Rectal smooth muscle tissue (tissue), 1 donor: Measurements from ENCODE around the gene IQGAP3.
"Not testable (repeated sequence)": the region's sequence is repeated elsewhere in the genome, so short reads cannot be mapped to it uniquely, and the experiment has no call there.

ENCODE experiments used
- H3K27ac ChIP-seq: one replicate; pipeline ENCODE4 v1.7.0; 2013; ENCODE audit warnings: low read depth, low read length, inconsistent platforms
- H3K27me3 ChIP-seq: one replicate; pipeline ENCODE4 v1.7.0; 2013; ENCODE audit warnings: low read length; ENCODE audit not compliant: control insufficient read depth, insufficient read depth
- H3K36me3 ChIP-seq: one replicate; pipeline ENCODE4 v1.7.0; 2013; ENCODE audit warnings: low read length; ENCODE audit not compliant: control insufficient read depth, insufficient read depth
- H3K4me1 ChIP-seq: one replicate; pipeline ENCODE4 v1.7.0; 2013; ENCODE audit warnings: low read length; ENCODE audit not compliant: control insufficient read depth, insufficient read depth
- H3K4me3 ChIP-seq: one replicate; pipeline ENCODE4 v1.7.0; 2013; ENCODE audit warnings: low read length
- H3K9ac ChIP-seq: one replicate; pipeline ENCODE4 v1.7.0; 2013; ENCODE audit warnings: low read length

The IQGAP3 gene

DNA sequence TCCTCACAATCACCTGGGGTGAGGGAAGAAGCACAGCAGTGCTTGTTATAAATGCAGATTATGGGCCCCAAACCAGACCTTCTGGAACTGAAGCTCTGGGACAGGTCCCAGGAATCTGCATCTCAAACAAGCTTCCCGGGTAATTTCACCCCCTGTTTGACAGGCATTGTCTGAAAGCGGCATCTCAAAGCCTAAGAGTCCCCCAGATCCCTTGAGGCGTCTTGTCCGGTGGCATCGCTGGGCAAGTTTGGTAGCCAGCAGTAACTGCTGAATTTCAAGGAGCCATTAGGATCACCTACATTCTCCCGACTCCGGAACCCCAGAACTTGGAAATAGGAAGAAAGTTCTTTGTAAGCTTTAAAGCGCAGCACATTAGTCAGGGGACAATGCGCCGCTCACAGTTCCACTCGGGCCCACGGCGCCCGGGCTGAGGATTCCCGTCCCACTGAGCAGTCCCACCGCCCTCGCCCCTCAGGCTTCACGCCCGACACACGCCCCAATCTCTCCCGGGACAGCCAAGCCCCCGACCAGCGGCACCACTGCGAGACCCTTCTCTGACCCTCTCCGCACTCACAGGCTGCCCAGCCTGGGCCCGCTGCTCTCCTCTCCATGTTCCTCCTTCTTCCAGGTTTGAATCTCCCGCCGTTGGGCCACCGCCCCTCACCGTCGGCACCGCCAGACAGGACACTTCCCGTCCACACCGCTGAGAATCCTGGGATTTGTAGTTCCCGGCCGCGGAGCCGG is at the start of gene IQGAP3:
IQGAP3 (minus strand) TSS at position 647 of the 744 bp plus-strand sequence; CDS start at position 611, 36 bp downstream.
- Histone ChIP-seq H3K27ac (no peak within 1 kb of the TSS), H3K27me3 (peaks cover 3% of the 10 kb centered on the region), H3K4me3 (peak within 1 kb of the TSS; percentile 72), H3K36me3 (no peaks in the 10 kb centered on the region), H3K9ac (peak within 1 kb of the TSS; percentile 27), H3K4me1 (peaks cover 7% of the 10 kb centered on the region)

DNA sequence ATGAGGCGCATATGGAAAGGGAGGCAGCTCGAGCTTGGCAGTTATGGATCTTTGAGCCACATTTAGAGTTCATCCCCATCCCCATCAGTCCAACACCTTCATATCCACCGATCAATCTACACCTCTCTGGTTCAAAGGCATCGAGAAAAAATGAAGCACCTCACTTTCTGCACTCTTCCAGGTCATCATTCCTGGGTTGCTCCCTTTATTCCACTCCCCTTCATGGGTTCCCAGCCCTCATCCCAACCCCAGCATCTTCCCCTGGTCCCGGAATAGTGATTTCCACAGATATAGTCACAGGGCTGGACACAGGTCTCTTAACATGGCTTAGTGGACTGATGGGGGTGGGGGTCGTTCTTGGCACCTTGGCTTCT is 47.2 kb upstream of the IQGAP3 start:
- Histone ChIP-seq H3K27ac (no peak overlapping the region), H3K27me3 (peaks cover 14% of the 10 kb centered on the region), H3K9ac (no peak overlapping the region), H3K4me3 (no peak overlapping the region), H3K4me1 (peaks cover 12% of the 10 kb centered on the region), H3K36me3 (no peaks in the 10 kb centered on the region)

- Histone ChIP-seq H3K27ac (no peak within 1 kb of the TSS), H3K27me3 (peaks cover 13% of the 10 kb centered on the region), H3K9ac (no peak within 1 kb of the TSS), H3K36me3 (no peaks in the 10 kb centered on the region), H3K4me3 (no peak within 1 kb of the TSS), H3K4me1 (peaks cover 12% of the 10 kb centered on the region)
These were observed 46.7 kb upstream of the IQGAP3 start, which contains the start of gene HAPLN2 for GRCh38 chr1:156618853-156619581. TSS of gene HAPLN2 (plus strand) at chr1:156619415. CDS start at chr1:156623491, 4,076 bp downstream.

DNA sequence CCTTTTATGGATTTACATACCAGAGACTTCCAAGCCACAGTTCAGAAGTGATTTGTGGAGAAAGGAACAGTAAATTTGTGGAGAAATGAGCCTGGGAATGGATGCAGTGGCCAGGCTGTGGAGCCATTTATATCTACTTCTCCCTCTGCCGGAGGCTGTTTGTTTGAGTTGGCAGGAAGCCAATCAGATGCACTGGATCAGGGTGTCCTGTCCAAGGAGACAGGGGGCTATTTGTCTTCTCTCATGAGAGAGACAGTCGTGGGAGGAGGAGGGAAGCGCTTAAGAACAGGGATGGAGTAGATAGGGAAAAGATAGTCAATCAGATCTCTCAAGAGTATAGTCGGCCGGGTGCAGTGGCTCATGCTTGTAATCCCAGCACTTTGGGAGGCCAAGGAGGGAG is 44.1 kb upstream of the IQGAP3 start:
- no peak overlapping the region for H3K4me3 ChIP-seq
- no peak overlapping the region for H3K9ac ChIP-seq
- peaks cover 12% of the 10 kb centered on the region for H3K4me1 ChIP-seq
- peaks cover 2% of the 10 kb centered on the region for H3K27me3 ChIP-seq
- no peaks in the 10 kb centered on the region for H3K36me3 ChIP-seq
- peak overlapping the region; percentile 75 for H3K27ac ChIP-seq

DNA sequence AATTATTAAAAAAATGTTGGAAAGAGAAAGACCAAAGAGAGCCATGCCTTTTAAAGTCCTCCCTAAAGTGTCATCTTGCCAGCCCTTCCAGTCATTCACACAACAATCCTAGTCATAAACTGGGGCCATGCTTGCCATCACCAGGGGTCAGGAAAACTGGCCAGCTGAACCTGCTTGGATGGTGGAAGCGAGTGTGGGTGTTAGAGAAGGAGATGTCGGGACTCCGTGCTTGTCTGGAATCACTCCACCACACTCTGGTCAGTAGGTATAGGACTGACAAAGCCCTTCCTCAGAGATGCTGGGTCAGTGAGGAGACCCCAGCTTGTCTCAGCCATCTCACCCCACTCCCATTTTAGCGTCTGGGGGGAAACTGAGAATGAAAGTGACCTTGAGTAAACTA is 43.6 kb upstream of the IQGAP3 start:
- Histone ChIP-seq H3K9ac (no peak overlapping the region), H3K36me3 (no peaks in the 10 kb centered on the region), H3K27ac (peak overlapping the region; percentile 75), H3K4me1 (peaks cover 12% of the 10 kb centered on the region), H3K4me3 (no peak overlapping the region), H3K27me3 (peaks cover 2% of the 10 kb centered on the region)

GRCh38 chr1:156612666-156613065 is 40.3 kb upstream of the IQGAP3 start:
- H3K9ac ChIP-seq = no peak overlapping the region

GRCh38 chr1:156610072-156610471 is 37.7 kb upstream of the IQGAP3 start:
- not testable (repeated sequence) for H3K4me1 ChIP-seq, H3K4me3 ChIP-seq

More at GRCh38 chr1:156612666-156613065, 40.3 kb upstream of the IQGAP3 start:
- Histone ChIP-seq H3K36me3 (no peaks in the 10 kb centered on the region), H3K27me3 (no peaks in the 10 kb centered on the region), H3K4me1 (peaks cover 14% of the 10 kb centered on the region), H3K27ac (no peak overlapping the region), H3K4me3 (no peak overlapping the region)

DNA sequence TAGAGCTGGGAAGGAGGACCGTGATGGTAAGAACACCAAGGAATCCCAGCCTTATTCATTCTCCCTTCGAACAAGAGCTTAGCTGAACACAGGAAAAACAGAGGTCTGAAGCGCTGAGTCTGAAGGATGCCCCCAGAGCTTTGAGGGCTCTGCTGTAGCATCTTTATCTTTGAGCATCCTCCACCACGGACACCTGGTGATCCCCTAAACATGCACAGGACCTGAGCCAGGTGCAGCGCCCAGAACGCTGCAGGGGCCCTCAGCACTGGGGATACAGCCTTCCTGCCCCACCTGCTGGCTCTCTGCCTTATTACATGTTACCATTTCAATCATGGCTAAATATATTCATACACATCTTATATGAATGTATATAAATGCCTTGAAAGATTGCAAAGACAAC is 36.6 kb upstream of the IQGAP3 start:
- Histone ChIP-seq H3K36me3 (no peaks in the 10 kb centered on the region), H3K27me3 (no peaks in the 10 kb centered on the region), H3K27ac (no peak overlapping the region), H3K4me3 (no peak overlapping the region), H3K9ac (no peak overlapping the region), H3K4me1 (peaks cover 2% of the 10 kb centered on the region)

More at GRCh38 chr1:156610072-156610471, 37.7 kb upstream of the IQGAP3 start:
- H3K9ac ChIP-seq, H3K27ac ChIP-seq, H3K27me3 ChIP-seq, H3K36me3 ChIP-seq: not testable (repeated sequence)

DNA sequence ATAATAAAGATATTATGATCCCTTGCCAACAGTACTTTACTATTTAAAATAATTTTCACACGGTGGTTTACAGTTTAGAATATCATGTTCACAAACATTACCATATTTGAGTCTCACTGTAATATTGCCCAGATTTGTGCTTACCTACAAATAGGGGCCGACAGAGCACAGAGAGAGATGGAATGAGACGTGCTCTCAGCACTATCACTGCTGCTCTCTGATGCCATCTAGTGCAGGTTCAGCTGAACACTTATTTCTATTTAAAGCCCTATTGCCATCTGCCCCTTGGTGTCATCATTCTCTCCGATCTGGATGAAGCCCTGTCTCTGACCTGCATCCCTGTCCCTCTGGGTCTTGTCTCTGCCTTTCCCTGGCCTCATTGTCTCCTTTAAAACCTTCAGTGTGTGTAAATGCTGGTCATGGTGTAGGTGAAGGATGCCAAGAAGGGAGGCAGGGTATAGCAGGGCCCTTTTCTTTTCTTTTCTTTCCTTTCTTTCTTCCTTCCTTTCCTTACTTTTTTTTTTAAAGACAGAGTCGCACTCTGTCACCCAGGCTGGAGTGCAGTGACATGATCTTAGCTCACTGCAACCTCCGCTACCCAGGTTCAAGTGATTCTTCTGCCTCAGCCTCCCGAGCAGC is 35.8 kb upstream of the IQGAP3 start:
- H3K9ac ChIP-seq = no peak overlapping the region

GRCh38 chr1:156607344-156607743 is 35.0 kb upstream of the IQGAP3 start:
- not testable (repeated sequence) for H3K27me3 ChIP-seq, H3K4me1 ChIP-seq, H3K4me3 ChIP-seq, H3K27ac ChIP-seq, H3K9ac ChIP-seq, H3K36me3 ChIP-seq

More for the DNA sequence above, 35.8 kb upstream of the IQGAP3 start:
- no peak overlapping the region for H3K4me3 ChIP-seq
- no peak overlapping the region for H3K27ac ChIP-seq
- peaks cover 2% of the 10 kb centered on the region for H3K4me1 ChIP-seq
- H3K36me3 ChIP-seq = no peaks in the 10 kb centered on the region
- H3K27me3 ChIP-seq = no peaks in the 10 kb centered on the region

GRCh38 chr1:156602557-156602993 is 30.2 kb upstream of the IQGAP3 start:
- no peak overlapping the region for H3K27ac ChIP-seq
- no peak overlapping the region for H3K9ac ChIP-seq
- peaks cover 10% of the 10 kb centered on the region for H3K4me1 ChIP-seq

GRCh38 chr1:156601892-156602291 is 29.5 kb upstream of the IQGAP3 start:
- Histone ChIP-seq H3K27me3 (no peaks in the 10 kb centered on the region), H3K36me3 (peaks cover 4% of the 10 kb centered on the region), H3K4me3 (peak overlapping the region; percentile 97), H3K27ac (peak overlapping the region; percentile 81), H3K9ac (peak overlapping the region; percentile 45), H3K4me1 (peaks cover 10% of the 10 kb centered on the region)

More at GRCh38 chr1:156602557-156602993, 30.2 kb upstream of the IQGAP3 start:
- no peak overlapping the region for H3K4me3 ChIP-seq
- peaks cover 4% of the 10 kb centered on the region for H3K36me3 ChIP-seq
- no peaks in the 10 kb centered on the region for H3K27me3 ChIP-seq
